ENCODE results near the gene QKI.
"Not testable (repeated sequence)": the region's sequence is repeated elsewhere in the genome, so short reads cannot be mapped to it uniquely, and the experiment has no call there.

Gene QKI

DNA sequence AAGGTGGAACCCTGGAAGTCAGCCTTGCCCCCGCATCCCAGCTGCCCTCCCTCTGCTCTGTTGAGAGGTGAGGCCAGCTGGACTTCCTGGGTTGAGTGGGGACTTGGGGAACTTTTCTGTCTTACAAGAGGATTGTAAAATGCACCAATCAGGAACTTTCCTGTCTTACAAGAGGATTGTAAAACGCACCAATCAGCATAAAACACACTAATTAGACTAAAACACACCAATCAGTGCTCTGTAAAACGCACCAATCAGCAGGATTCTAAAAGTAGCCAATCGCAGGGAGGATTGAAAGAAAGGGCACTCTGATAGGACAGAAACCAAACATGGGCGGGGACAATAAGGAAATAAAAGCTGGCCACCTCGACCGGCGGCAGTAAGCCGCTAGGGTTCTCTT, 175.6 kb downstream of the QKI start:
- H3K4me1 ChIP-seq (ENCODE audit: control insufficient read depth, insufficient read depth, low read length); H3K9ac ChIP-seq (ENCODE audit: low read depth, low read length); H3K36me3 ChIP-seq (ENCODE audit: control insufficient read depth, insufficient read depth, low read length); H3K27me3 ChIP-seq (ENCODE audit: control insufficient read depth, insufficient read depth, low read length); H3K4me3 ChIP-seq (ENCODE audit: low read depth, low read length); H3K9me3 ChIP-seq (ENCODE audit: control insufficient read depth, insufficient read depth, low read length): not testable (repeated sequence)

DNA sequence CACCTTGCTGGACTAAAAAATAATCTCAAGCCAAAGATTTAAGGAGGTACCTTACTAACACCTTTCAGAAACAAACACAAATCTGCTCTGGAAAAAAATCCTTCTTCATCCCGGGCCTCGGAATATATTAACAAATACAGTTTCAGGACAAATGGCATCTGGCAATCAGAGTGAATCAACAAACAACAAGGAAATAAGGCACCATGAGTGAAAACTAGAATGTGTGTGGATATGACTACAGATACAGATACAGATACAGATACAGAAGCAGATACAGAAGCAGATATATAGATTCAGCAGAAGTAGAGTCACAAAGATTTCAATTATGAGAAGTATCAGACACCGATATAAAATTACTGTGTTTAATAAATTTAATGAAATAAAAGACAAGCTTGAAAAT, 178.4 kb downstream of the QKI start:
- H3K9me3 ChIP-seq (ENCODE audit: control insufficient read depth, insufficient read depth, low read length) = no peaks in the 10 kb centered on the region
- H3K27me3 ChIP-seq (ENCODE audit: control insufficient read depth, insufficient read depth, low read length) = no peaks in the 10 kb centered on the region
- peaks cover 2% of the 10 kb centered on the region for H3K4me1 ChIP-seq (ENCODE audit: control insufficient read depth, insufficient read depth, low read length)
- H3K4me3 ChIP-seq (ENCODE audit: low read depth, low read length) = no peak overlapping the region
- no peaks in the 10 kb centered on the region for H3K36me3 ChIP-seq (ENCODE audit: control insufficient read depth, insufficient read depth, low read length)
- no peak overlapping the region for H3K9ac ChIP-seq (ENCODE audit: low read depth, low read length)

DNA sequence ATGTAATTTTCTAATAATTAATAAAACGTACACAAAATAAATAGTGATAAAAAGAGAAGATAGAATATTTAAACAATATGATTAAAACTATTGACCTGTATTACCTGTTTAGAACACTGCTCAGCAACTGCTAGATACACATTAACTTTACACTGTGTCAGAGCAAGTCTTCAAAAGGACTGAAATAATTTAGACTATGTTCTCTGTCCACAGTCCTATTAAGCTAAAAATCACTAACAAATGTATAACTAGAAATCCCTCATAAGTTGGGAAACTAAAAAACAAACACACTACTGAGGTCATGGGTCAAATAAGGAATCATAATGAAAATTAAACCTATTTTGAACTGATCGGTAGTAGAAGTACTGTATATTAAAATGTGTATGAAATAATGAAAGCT, 181.7 kb downstream of the QKI start:
- no peaks in the 10 kb centered on the region for H3K9me3 ChIP-seq (ENCODE audit: control insufficient read depth, insufficient read depth, low read length)
- H3K36me3 ChIP-seq (ENCODE audit: control insufficient read depth, insufficient read depth, low read length) = no peaks in the 10 kb centered on the region
- H3K27me3 ChIP-seq (ENCODE audit: control insufficient read depth, insufficient read depth, low read length) = no peaks in the 10 kb centered on the region
- no peak overlapping the region for H3K4me3 ChIP-seq (ENCODE audit: low read depth, low read length)
- H3K4me1 ChIP-seq (ENCODE audit: control insufficient read depth, insufficient read depth, low read length) = peaks cover 2% of the 10 kb centered on the region
- no peak overlapping the region for H3K9ac ChIP-seq (ENCODE audit: low read depth, low read length)

DNA sequence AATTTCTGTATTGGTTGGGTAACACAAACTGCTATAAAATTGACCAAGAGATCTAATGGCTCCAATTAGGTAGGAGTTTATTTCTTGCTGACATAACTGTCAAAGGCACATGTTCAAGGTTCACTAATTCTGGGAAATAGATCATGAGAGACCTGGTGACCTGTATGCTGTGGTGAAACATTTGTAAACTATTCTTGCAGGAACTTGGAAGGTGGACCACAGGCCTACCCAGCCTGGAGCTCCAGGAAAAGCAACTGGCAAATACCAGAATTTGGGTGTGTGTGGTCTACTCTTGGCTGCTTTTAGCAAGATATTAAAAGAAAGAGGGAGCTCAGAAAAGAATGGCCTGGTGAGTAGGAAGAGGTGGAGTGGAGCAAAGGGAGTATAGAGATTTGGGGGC, 184.6 kb downstream of the QKI start:
- Histone ChIP-seq H3K9me3 (ENCODE audit: control insufficient read depth, insufficient read depth, low read length) (no peaks in the 10 kb centered on the region), H3K4me1 (ENCODE audit: control insufficient read depth, insufficient read depth, low read length) (no peaks in the 10 kb centered on the region), H3K36me3 (ENCODE audit: control insufficient read depth, insufficient read depth, low read length) (no peaks in the 10 kb centered on the region), H3K4me3 (ENCODE audit: low read depth, low read length) (no peak overlapping the region), H3K9ac (ENCODE audit: low read depth, low read length) (no peak overlapping the region), H3K27me3 (ENCODE audit: control insufficient read depth, insufficient read depth, low read length) (no peaks in the 10 kb centered on the region)

DNA sequence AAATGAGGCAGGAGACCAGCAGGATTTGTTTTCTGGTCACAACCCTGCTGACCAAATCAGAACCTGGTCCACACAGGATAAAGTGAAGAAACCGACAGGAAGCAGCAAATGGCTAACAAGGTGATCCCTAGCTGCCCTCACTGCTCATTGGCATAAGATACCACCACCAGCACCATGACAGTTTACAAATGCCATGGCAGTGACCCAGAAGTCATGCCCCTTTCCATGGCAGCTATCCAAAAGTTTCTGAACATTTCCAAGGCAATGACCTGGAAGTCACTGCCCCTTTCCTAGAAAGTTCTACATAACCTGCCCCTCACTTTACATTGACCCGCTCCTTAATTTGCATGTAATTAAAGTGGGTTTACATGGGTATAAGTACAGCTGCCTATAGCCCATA, 185.2 kb downstream of the QKI start:
- no peaks in the 10 kb centered on the region for H3K36me3 ChIP-seq (ENCODE audit: control insufficient read depth, insufficient read depth, low read length)
- no peaks in the 10 kb centered on the region for H3K9me3 ChIP-seq (ENCODE audit: control insufficient read depth, insufficient read depth, low read length)
- H3K4me3 ChIP-seq (ENCODE audit: low read depth, low read length) = no peak overlapping the region
- no peak overlapping the region for H3K9ac ChIP-seq (ENCODE audit: low read depth, low read length)
- no peaks in the 10 kb centered on the region for H3K27me3 ChIP-seq (ENCODE audit: control insufficient read depth, insufficient read depth, low read length)
- no peaks in the 10 kb centered on the region for H3K4me1 ChIP-seq (ENCODE audit: control insufficient read depth, insufficient read depth, low read length)

DNA sequence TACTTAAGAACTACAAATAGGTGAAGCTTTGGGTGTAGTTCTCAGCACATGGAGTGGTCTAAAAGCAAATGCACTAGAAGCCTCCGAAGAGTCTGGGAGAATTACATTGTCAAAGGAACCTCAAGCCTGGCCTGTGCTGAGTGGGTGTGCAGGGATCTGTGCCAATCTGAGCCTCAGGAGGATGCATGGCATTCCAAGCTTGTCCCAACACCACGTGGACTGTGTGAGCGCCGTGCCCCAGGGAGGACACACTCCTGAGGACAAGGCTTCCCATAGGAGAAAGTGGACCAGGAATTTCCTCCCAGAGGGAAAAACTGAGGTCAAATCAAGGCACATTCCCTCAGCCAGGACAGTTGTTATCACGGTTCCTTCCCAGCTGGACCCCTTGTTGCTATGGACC, 185.8 kb downstream of the QKI start:
- Histone ChIP-seq H3K9me3 (ENCODE audit: control insufficient read depth, insufficient read depth, low read length) (no peaks in the 10 kb centered on the region), H3K36me3 (ENCODE audit: control insufficient read depth, insufficient read depth, low read length) (no peaks in the 10 kb centered on the region), H3K4me3 (ENCODE audit: low read depth, low read length) (no peak overlapping the region), H3K9ac (ENCODE audit: low read depth, low read length) (no peak overlapping the region), H3K27me3 (ENCODE audit: control insufficient read depth, insufficient read depth, low read length) (no peaks in the 10 kb centered on the region), H3K4me1 (ENCODE audit: control insufficient read depth, insufficient read depth, low read length) (no peaks in the 10 kb centered on the region)

DNA sequence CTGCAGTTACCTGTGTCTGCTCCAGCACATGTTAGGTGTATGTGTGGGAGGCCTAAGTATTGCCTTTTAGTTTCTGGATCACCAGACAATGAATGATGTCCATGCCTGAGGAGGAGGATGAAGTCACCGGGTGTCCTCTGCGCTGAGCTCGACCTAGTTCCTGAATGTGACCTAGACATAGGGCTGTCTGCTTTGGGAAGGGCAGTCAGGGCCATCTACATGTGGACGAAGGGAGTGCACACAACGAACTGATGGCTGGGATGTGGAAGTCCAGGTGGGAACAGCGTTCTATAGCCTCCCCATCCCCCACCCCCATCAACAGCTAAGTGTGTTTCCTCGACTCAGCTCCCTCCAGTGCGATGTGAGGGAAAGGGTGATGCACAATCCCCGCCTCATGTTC, 186.3 kb downstream of the QKI start:
- Histone ChIP-seq H3K9me3 (ENCODE audit: control insufficient read depth, insufficient read depth, low read length) (no peaks in the 10 kb centered on the region), H3K4me3 (ENCODE audit: low read depth, low read length) (no peak overlapping the region), H3K4me1 (ENCODE audit: control insufficient read depth, insufficient read depth, low read length) (no peaks in the 10 kb centered on the region), H3K27me3 (ENCODE audit: control insufficient read depth, insufficient read depth, low read length) (no peaks in the 10 kb centered on the region), H3K9ac (ENCODE audit: low read depth, low read length) (no peak overlapping the region), H3K36me3 (ENCODE audit: control insufficient read depth, insufficient read depth, low read length) (no peaks in the 10 kb centered on the region)

DNA sequence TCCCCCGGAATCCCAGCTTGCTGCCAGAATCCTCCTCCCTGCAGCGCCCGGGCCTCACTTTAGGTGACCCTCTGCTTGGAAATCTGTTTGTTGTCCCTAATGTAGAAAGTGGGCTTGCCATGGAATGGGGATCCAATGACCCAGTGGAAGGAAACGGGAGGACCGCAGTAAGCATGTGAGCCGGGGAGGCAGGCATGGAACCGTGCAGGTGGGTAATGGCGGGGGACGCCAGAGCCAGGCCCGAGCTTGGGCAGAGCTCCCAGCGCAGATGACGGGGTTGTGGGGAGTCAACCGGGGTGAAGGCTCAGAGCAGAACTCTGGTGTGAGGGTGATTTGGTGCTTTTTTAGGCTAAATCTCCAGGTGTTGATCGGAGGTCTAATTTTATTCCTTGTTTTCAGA, 188.3 kb downstream of the QKI start:
- H3K27me3 ChIP-seq (ENCODE audit: control insufficient read depth, insufficient read depth, low read length) = no peaks in the 10 kb centered on the region
- H3K9ac ChIP-seq (ENCODE audit: low read depth, low read length) = no peak overlapping the region
- no peaks in the 10 kb centered on the region for H3K9me3 ChIP-seq (ENCODE audit: control insufficient read depth, insufficient read depth, low read length)
- H3K4me3 ChIP-seq (ENCODE audit: low read depth, low read length) = no peak overlapping the region
- H3K36me3 ChIP-seq (ENCODE audit: control insufficient read depth, insufficient read depth, low read length) = no peaks in the 10 kb centered on the region
- no peaks in the 10 kb centered on the region for H3K4me1 ChIP-seq (ENCODE audit: control insufficient read depth, insufficient read depth, low read length)

DNA sequence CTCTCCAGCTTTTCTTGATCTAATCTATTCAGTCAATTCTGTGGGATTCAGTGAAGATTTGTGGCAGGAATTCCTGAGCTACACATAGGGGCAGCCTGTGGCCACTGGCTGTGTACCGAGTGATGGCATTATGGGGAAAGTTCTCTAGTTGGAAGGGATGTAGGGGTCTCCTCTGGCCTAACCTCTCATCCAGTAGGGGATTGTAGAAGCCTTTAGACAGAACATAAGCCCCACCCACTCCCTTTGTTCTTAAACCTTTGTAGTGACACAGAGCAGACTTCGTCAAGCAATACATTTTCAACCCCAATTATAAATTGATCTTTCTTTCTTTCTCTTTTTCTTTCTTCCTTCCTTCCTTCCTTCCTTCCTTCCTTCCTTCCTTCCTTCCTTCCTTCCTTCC, 188.9 kb downstream of the QKI start:
- H3K36me3 ChIP-seq (ENCODE audit: control insufficient read depth, insufficient read depth, low read length) = no peaks in the 10 kb centered on the region
- no peaks in the 10 kb centered on the region for H3K27me3 ChIP-seq (ENCODE audit: control insufficient read depth, insufficient read depth, low read length)
- H3K4me1 ChIP-seq (ENCODE audit: control insufficient read depth, insufficient read depth, low read length) = no peaks in the 10 kb centered on the region
- no peak overlapping the region for H3K9ac ChIP-seq (ENCODE audit: low read depth, low read length)
- H3K4me3 ChIP-seq (ENCODE audit: low read depth, low read length) = no peak overlapping the region
- no peaks in the 10 kb centered on the region for H3K9me3 ChIP-seq (ENCODE audit: control insufficient read depth, insufficient read depth, low read length)

DNA sequence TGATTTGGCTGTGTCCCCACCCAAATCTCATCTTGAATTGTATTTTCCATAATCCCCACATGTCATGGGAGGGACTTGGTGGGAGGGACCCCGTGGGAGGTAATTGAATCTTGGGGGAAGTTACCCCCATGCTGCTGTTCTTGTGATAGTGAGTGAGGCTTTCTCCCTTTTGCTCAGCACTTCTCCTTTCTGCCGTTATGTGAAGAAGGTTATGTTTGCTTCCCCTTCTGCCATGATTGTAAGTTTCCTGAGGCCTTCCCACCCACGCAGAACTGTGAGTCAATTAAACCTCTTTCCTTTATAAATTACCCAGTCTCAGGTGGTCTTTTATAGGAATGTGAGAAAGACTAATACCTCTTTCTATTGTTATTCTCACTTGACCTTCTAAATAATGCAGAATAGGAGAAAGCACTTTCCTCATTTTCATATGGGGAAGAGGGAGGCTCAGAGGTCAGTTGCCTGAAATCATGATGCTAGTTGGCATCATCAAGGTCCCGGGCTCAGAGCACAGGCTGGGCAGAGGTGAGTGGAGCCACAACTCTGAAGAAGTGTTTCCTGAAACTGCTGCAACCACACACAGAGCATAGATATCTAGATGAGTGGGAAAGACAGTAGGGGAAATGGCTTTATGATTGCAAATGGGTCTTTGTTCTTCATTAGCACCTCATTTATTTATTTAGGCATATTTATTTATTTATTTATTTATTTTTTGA, 191.0 kb downstream of the QKI start:
- H3K27me3 ChIP-seq (ENCODE audit: control insufficient read depth, insufficient read depth, low read length) = no peaks in the 10 kb centered on the region
- H3K9me3 ChIP-seq (ENCODE audit: control insufficient read depth, insufficient read depth, low read length) = no peaks in the 10 kb centered on the region
- H3K4me1 ChIP-seq (ENCODE audit: control insufficient read depth, insufficient read depth, low read length) = no peaks in the 10 kb centered on the region
- H3K9ac ChIP-seq (ENCODE audit: low read depth, low read length) = no peak overlapping the region
- no peaks in the 10 kb centered on the region for H3K36me3 ChIP-seq (ENCODE audit: control insufficient read depth, insufficient read depth, low read length)
- H3K4me3 ChIP-seq (ENCODE audit: low read depth, low read length) = no peak overlapping the region

DNA sequence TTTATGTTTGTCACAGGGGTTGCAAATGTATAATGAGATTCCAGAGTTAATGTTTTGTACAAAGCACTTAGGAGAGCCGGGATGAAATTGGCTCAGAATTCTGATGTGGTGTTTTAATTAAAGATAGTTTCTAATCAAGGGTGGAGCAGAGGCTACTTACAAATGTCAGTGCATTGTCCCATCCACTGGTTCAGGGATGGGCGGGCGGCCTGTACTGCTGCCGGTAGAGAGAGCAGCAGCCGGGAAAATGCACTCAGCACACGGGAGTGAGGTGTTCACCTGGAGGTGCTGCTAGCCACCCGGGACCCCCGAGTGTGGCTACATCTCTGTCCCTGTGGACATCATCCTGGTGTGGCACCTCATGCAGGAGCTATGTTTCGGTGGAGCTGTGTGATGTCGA, 193.3 kb downstream of the QKI start:
- Histone ChIP-seq H3K27me3 (ENCODE audit: control insufficient read depth, insufficient read depth, low read length) (no peaks in the 10 kb centered on the region), H3K4me3 (ENCODE audit: low read depth, low read length) (no peak overlapping the region), H3K9me3 (ENCODE audit: control insufficient read depth, insufficient read depth, low read length) (no peaks in the 10 kb centered on the region), H3K4me1 (ENCODE audit: control insufficient read depth, insufficient read depth, low read length) (no peaks in the 10 kb centered on the region), H3K36me3 (ENCODE audit: control insufficient read depth, insufficient read depth, low read length) (no peaks in the 10 kb centered on the region), H3K9ac (ENCODE audit: low read depth, low read length) (no peak overlapping the region)

DNA sequence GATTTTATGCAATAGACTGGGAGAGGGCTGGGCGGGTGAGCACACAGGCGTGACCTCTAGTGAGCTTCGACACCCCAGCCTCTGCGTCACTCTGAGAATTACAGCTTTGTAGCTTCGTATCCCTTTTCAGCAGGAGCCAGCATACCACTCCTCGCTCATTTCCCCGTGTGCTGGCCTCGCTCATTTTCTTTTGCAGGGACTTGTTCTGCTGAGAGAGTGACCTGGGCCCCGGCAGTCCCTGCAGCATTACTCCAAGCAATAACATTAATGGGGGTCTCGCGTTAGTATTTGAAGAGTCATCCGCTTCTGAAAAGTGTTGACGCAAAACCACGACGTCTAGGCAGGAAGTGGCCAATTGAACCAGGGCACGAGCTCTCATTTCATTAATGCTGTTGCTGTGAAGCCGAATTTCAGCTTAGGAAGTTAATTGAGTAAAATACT, 193.7 kb downstream of the QKI start:
- no peak overlapping the region for H3K9ac ChIP-seq (ENCODE audit: low read depth, low read length)
- H3K27me3 ChIP-seq (ENCODE audit: control insufficient read depth, insufficient read depth, low read length) = no peaks in the 10 kb centered on the region
- no peaks in the 10 kb centered on the region for H3K4me1 ChIP-seq (ENCODE audit: control insufficient read depth, insufficient read depth, low read length)
- H3K36me3 ChIP-seq (ENCODE audit: control insufficient read depth, insufficient read depth, low read length) = no peaks in the 10 kb centered on the region
- H3K4me3 ChIP-seq (ENCODE audit: low read depth, low read length) = no peak overlapping the region
- no peaks in the 10 kb centered on the region for H3K9me3 ChIP-seq (ENCODE audit: control insufficient read depth, insufficient read depth, low read length)
